ENCODE data around the gene SENP3.
"Not testable (repeated sequence)": the region's sequence is repeated elsewhere in the genome, so short reads cannot be mapped to it uniquely, and the experiment has no call there.

Gene SENP3

GRCh38 chr17:7597561-7597960 is 35.8 kb downstream of the SENP3 start:
- not testable (repeated sequence) for DNase-seq

- no peak for DNase-seq
Observed at GRCh38 chr17:7606280-7606679, 44.6 kb downstream of the SENP3 start.

GRCh38 chr17:7610641-7611040 is 48.9 kb downstream of the SENP3 start:
- no peak for DNase-seq

GRCh38 chr17:7611635-7612293 is 50.0 kb downstream of the SENP3 start:
- DNase-seq: no peak

GRCh38 chr17:7612294-7612640 is 50.5 kb downstream of the SENP3 start:
- no peak for DNase-seq

GRCh38 chr17:7613769-7614424 is 52.2 kb downstream of the SENP3 start:
- DNase-seq: no peak

- peak; percentile 98 to 100 for DNase-seq
Observed at GRCh38 chr17:7614425-7615264, 52.9 kb downstream of the SENP3 start, which contains the start of gene FXR2. Gene FXR2, minus strand, starts transcription at chr17:7614897. Its CDS starts 365 bp downstream, at chr17:7614532.

- no peak for DNase-seq
Observed at GRCh38 chr17:7615265-7615747, 53.6 kb downstream of the SENP3 start.

GRCh38 chr17:7618608-7619007 is 56.9 kb downstream of the SENP3 start:
- no peak for DNase-seq

- DNase-seq: no peak
Observed at GRCh38 chr17:7620835-7621234, 59.1 kb downstream of the SENP3 start.

Data from bone marrow (tissue), 2 donors.